IPS-NIHi11 (cell line): ENCODE data around the gene IBA57.
"Not testable (repeated sequence)": the region's sequence is repeated elsewhere in the genome, so short reads cannot be mapped to it uniquely, and the experiment has no call there.

ENCODE experiments used
- DNase-seq: peaks from one replicate; pipeline ENCODE4 v3.0.0; 2012; ENCODE audit warnings: mixed read lengths, low spot score

The IBA57 gene

GRCh38 chr1:228226956-228227791 lies 61.6 kb downstream of the IBA57 start:
- DNase-seq = no peak

- not testable (repeated sequence) for DNase-seq
These were observed 62.5 kb downstream of the IBA57 start for GRCh38 chr1:228228147-228228546.

GRCh38 chr1:228228601-228229074 lies 63.0 kb downstream of the IBA57 start:
- DNase-seq = no peak

- no peak for DNase-seq
These were observed 65.6 kb downstream of the IBA57 start for GRCh38 chr1:228231189-228231588.
